ENCODE results near the gene OTOA. TPM values are rescaled to one million over a fixed set of nuclear protein-coding genes. Genes with fewer than 3 reads are reported as not detected.

Gene OTOA
- polyA plus RNA-seq, 3 donors = 0.11 to 0.23 (median 0.21) TPM

DNA sequence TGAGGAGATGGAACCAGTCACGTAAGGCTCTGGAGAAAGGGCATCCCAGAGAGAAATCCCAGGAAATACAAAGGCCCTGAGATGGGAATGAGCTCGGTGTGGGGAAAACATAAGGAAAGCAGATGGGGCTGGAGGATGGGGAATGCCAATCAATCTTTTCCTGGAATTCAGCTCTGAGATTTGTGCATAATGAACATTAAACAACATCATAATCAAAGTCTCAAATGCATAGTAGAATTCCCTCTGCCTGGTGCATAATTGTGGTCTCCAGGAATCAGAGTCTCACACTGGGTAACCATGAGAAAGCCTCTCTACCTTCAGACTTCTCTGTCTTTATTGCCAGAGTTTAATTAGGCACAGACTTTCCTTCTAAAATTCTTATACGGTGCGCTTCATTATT lies 30.8 kb downstream of the OTOA start:
- Mint-ChIP-seq H3K4me3 (no peak overlapping the region), H3K36me3 (no peaks in the 10 kb centered on the region), H3K27ac (no peak overlapping the region), H3K9me3 (peaks cover 0 to 3% (median 0%) of the 10 kb centered on the region in 7 donors), H3K4me1 (peaks cover 8% of the 10 kb centered on the region), H3K27me3 (ENCODE audit: low read depth in 3 of 3) (peaks cover 0 to 8% (median 8%) of the 10 kb centered on the region in 3 donors)
- Histone ChIP-seq H3K4me2 (replicated peaks; ENCODE audit: extremely low read depth, low read length, poor library complexity, severe bottlenecking) (no peak overlapping the region), H3K4me1 (ENCODE audit: control insufficient read depth in 1 of 2, insufficient read depth in 2 of 2, low read length in 2 of 2) (no peaks in the 10 kb centered on the region), H3K4me3 (replicated peaks in 1 of 3; ENCODE audit: low read depth in 2 of 3, low read length in 3 of 3) (no peak overlapping the region), H3K27ac (ENCODE audit: low read depth in 1 of 2, low read length in 2 of 2) (no peak overlapping the region), H3K79me2 (ENCODE audit: insufficient read depth, low read length) (no peaks in the 10 kb centered on the region), H3K36me3 (replicated peaks in 1 of 2; ENCODE audit: control insufficient read depth in 1 of 2, insufficient read depth in 2 of 2, low read length in 2 of 2) (no peaks in the 10 kb centered on the region), H4K20me1 (ENCODE audit: insufficient read depth, low read length) (no peaks in the 10 kb centered on the region), H2AFZ (ENCODE audit: insufficient read depth, low read depth, low read length, poor library complexity, severe bottlenecking) (no peak overlapping the region), H3K9ac (ENCODE audit: insufficient read depth, low read length, poor library complexity, severe bottlenecking) (no peak overlapping the region), H3K9me3 (replicated peaks in 1 of 2; ENCODE audit: control insufficient read depth in 1 of 2, insufficient read depth in 1 of 2, low read length in 2 of 2) (no peaks in the 10 kb centered on the region), H3K27me3 (ENCODE audit: control insufficient read depth in 2 of 2, insufficient read depth in 2 of 2, low read length in 2 of 2) (no peaks in the 10 kb centered on the region)
- TF ChIP-seq, protein P1, sequence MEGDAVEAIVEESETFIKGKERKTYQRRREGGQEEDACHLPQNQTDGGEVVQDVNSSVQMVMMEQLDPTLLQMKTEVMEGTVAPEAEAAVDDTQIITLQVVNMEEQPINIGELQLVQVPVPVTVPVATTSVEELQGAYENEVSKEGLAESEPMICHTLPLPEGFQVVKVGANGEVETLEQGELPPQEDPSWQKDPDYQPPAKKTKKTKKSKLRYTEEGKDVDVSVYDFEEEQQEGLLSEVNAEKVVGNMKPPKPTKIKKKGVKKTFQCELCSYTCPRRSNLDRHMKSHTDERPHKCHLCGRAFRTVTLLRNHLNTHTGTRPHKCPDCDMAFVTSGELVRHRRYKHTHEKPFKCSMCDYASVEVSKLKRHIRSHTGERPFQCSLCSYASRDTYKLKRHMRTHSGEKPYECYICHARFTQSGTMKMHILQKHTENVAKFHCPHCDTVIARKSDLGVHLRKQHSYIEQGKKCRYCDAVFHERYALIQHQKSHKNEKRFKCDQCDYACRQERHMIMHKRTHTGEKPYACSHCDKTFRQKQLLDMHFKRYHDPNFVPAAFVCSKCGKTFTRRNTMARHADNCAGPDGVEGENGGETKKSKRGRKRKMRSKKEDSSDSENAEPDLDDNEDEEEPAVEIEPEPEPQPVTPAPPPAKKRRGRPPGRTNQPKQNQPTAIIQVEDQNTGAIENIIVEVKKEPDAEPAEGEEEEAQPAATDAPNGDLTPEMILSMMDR (IDR thresholded peaks at IDR 0.05) = no peak
- DNase-seq = no peak
- 100% methylated on average over 1 of the region's 4 CpGs for WGBS (ENCODE audit: insufficient coverage)
- intact Hi-C loops (cut with micrococcal nuclease) = no loop called here

DNA sequence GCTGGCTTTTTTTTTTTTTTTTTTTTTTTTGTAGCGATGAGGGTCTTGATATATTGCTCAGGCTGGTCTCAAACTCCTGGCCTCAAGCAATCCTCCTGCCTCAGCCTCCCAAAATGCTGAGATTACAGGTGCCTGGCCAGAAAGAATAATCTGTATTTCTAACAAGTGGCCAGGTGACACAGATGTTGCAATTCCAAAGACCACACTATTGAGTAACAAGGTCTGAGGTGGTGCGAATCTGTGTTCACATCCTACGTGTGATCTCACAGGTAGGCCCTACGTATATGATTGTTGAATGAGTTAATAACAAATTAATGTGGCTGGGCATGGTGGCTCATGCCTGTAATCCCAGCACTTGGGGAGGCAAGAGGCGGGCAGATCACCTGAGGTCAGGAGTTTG lies 33.3 kb downstream of the OTOA start:
- 100% methylated on average over 2 of the region's 5 CpGs for WGBS (ENCODE audit: insufficient coverage)
- Mint-ChIP-seq H3K4me1 (peaks cover 8% of the 10 kb centered on the region), H3K4me3 (no peak overlapping the region), H3K27ac (no peak overlapping the region), H3K9me3 (peaks cover 0 to 2% (median 0%) of the 10 kb centered on the region in 7 donors), H3K36me3 (no peaks in the 10 kb centered on the region), H3K27me3 (ENCODE audit: low read depth in 3 of 3) (peaks cover 0 to 10% (median 3%) of the 10 kb centered on the region in 3 donors)
- intact Hi-C loops (cut with micrococcal nuclease) = no loop called here
- Histone ChIP-seq H3K9me3 (replicated peaks in 1 of 2; ENCODE audit: control insufficient read depth in 1 of 2, insufficient read depth in 1 of 2, low read length in 2 of 2) (no peaks in the 10 kb centered on the region), H2AFZ (ENCODE audit: insufficient read depth, low read depth, low read length, poor library complexity, severe bottlenecking) (no peak overlapping the region), H3K79me2 (ENCODE audit: insufficient read depth, low read length) (no peaks in the 10 kb centered on the region), H3K9ac (ENCODE audit: insufficient read depth, low read length, poor library complexity, severe bottlenecking) (no peak overlapping the region), H4K20me1 (ENCODE audit: insufficient read depth, low read length) (no peaks in the 10 kb centered on the region), H3K27me3 (ENCODE audit: control insufficient read depth in 2 of 2, insufficient read depth in 2 of 2, low read length in 2 of 2) (no peaks in the 10 kb centered on the region), H3K36me3 (replicated peaks in 1 of 2; ENCODE audit: control insufficient read depth in 1 of 2, insufficient read depth in 2 of 2, low read length in 2 of 2) (no peaks in the 10 kb centered on the region), H3K27ac (ENCODE audit: low read depth in 1 of 2, low read length in 2 of 2) (no peak overlapping the region), H3K4me2 (replicated peaks; ENCODE audit: extremely low read depth, low read length, poor library complexity, severe bottlenecking) (no peak overlapping the region), H3K4me1 (ENCODE audit: control insufficient read depth in 1 of 2, insufficient read depth in 2 of 2, low read length in 2 of 2) (no peaks in the 10 kb centered on the region), H3K4me3 (replicated peaks in 1 of 3; ENCODE audit: low read depth in 2 of 3, low read length in 3 of 3) (no peak overlapping the region)
- TF ChIP-seq, protein P1 (IDR thresholded peaks at IDR 0.05) = no peak
- DNase-seq = no peak
